ENCODE measurements around the gene PPIG. TPM values are rescaled to one million over a fixed set of nuclear protein-coding genes. Genes with fewer than 3 reads are reported as not detected.

PPIG gene
- total RNA-seq, 1 donor from 2014 or later = 24.7 TPM

DNA sequence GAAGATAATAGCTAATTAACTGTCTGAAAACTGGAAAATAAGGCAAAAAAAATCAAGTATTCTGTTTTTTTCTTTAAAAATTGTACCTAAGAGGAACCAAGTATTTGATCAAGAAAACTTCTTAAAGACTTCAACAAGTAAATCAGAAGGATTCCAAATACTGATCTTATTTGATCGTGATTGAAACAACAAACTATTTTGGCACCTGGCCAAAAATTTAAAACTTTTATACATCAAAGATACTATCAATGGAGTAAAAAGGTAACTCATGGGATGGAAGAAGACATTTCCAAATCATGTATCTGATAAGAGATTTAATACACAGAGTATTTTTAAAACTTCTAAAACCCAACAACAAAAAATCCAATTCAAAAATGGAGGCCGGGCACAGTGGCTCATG is 63.3 kb downstream of the PPIG start:
- Histone ChIP-seq H3K36me3 (ENCODE audit: control insufficient read depth, insufficient read depth, low read length) (no peaks in the 10 kb centered on the region), H3K27me3 (ENCODE audit: control insufficient read depth, insufficient read depth, low read length) (no peaks in the 10 kb centered on the region), H3K4me3 (ENCODE audit: low read depth, low read length) (no peak overlapping the region)
- TF ChIP-seq, protein P1, sequence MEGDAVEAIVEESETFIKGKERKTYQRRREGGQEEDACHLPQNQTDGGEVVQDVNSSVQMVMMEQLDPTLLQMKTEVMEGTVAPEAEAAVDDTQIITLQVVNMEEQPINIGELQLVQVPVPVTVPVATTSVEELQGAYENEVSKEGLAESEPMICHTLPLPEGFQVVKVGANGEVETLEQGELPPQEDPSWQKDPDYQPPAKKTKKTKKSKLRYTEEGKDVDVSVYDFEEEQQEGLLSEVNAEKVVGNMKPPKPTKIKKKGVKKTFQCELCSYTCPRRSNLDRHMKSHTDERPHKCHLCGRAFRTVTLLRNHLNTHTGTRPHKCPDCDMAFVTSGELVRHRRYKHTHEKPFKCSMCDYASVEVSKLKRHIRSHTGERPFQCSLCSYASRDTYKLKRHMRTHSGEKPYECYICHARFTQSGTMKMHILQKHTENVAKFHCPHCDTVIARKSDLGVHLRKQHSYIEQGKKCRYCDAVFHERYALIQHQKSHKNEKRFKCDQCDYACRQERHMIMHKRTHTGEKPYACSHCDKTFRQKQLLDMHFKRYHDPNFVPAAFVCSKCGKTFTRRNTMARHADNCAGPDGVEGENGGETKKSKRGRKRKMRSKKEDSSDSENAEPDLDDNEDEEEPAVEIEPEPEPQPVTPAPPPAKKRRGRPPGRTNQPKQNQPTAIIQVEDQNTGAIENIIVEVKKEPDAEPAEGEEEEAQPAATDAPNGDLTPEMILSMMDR (IDR thresholded peaks at IDR 0.05; ENCODE audit: insufficient read depth, low read length, poor library complexity, severe bottlenecking) = no peak
- no peak for DNase-seq (ENCODE audit: low read depth)

DNA sequence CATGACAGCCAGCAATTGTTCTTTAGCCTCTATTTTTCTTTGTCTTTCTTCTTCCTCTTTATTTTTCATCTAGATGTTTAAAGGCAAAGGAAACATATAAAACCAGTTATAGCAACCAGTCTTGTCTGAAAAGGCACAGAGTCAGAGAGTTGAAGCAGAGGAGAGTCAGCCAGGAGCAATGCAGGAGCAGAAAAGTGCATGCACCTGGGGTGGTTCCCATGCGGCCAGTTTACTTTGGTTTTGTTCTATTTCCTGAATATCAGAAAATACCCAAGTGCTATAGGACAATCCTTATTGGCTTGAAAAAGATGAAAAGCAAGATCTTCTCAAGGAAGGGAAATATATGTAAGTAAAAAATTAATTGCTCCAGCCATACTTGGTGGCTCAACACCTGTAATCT is 65.1 kb downstream of the PPIG start:
- no peak for DNase-seq (ENCODE audit: low read depth)
- Histone ChIP-seq H3K4me3 (ENCODE audit: low read depth, low read length) (no peak overlapping the region), H3K27me3 (ENCODE audit: control insufficient read depth, insufficient read depth, low read length) (no peaks in the 10 kb centered on the region), H3K36me3 (ENCODE audit: control insufficient read depth, insufficient read depth, low read length) (no peaks in the 10 kb centered on the region)
- TF ChIP-seq, protein P1 (IDR thresholded peaks at IDR 0.05; ENCODE audit: insufficient read depth, low read length, poor library complexity, severe bottlenecking) = no peak

DNA sequence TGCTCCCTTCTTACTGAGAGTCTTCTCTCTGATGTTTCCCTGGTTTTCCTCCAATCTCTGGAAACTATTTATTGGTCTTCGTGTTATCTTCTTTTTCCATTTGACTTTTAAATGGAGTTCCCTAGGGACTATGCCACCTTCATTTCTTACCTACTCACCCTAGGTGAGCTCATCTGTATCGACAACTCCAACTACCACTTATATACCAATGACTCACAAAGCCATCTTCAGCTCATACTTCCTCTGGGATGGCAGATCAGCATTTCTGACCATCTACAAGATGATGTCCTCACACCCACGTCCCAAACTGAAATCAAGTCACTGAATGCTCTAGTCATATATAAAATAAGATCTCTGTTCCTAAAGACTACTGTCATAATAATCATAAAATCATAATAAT is 69.5 kb downstream of the PPIG start:
- TF ChIP-seq, protein P1 (IDR thresholded peaks at IDR 0.05; ENCODE audit: insufficient read depth, low read length, poor library complexity, severe bottlenecking) = no peak
- H3K36me3 ChIP-seq (ENCODE audit: control insufficient read depth, insufficient read depth, low read length) = no peaks in the 10 kb centered on the region
- no peak for DNase-seq (ENCODE audit: low read depth)
- H3K27me3 ChIP-seq (ENCODE audit: control insufficient read depth, insufficient read depth, low read length) = no peaks in the 10 kb centered on the region
- no peak overlapping the region for H3K4me3 ChIP-seq (ENCODE audit: low read depth, low read length)

DNA sequence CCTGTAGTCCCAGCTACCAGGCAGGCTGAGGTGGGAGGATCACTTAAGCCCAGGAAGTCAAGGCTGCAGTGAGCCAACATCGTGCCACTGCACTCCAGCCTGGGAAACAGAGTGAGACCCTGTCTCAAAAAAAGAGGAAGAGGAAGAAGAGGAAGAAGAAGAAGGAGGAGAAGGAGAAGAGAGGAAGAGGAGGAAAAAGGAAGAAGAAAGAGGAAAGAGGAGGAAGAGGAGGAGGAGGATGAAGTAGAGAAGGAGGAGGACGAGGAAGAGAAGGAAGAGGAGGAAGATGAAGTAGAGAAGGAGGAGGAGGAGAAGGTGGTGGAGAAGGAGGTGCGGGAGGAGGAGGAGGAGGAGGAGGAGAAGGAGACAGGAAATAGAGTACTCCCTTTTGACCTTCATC is 72.0 kb downstream of the PPIG start:
- TF ChIP-seq, protein P1 (IDR thresholded peaks at IDR 0.05; ENCODE audit: insufficient read depth, low read length, poor library complexity, severe bottlenecking) = no peak
- no peaks in the 10 kb centered on the region for H3K36me3 ChIP-seq (ENCODE audit: control insufficient read depth, insufficient read depth, low read length)
- DNase-seq (ENCODE audit: low read depth) = no peak
- H3K27me3 ChIP-seq (ENCODE audit: control insufficient read depth, insufficient read depth, low read length) = no peaks in the 10 kb centered on the region
- H3K4me3 ChIP-seq (ENCODE audit: low read depth, low read length) = no peak overlapping the region

DNA sequence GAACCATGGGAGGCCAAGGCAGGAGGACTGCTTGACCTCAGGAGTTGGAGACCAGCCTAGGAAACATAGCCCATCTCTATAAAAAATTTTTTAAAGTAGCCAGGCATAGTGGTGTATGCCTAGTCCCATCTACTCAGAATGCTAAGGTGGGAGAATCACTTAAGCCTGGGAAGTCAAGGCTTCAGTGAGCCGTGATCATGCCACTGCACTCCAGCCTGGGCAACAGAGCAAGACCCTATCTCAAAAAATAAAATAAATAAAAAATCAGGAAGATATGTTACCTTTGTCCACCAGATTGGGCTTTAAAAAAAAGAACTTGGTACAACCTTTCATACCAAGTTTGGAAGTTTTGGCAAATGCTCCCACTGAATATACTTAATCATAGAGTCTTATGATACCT is 74.7 kb downstream of the PPIG start:
- no peaks in the 10 kb centered on the region for H3K36me3 ChIP-seq (ENCODE audit: control insufficient read depth, insufficient read depth, low read length)
- TF ChIP-seq, protein P1 (IDR thresholded peaks at IDR 0.05; ENCODE audit: insufficient read depth, low read length, poor library complexity, severe bottlenecking) = no peak
- DNase-seq (ENCODE audit: low read depth) = no peak

DNA sequence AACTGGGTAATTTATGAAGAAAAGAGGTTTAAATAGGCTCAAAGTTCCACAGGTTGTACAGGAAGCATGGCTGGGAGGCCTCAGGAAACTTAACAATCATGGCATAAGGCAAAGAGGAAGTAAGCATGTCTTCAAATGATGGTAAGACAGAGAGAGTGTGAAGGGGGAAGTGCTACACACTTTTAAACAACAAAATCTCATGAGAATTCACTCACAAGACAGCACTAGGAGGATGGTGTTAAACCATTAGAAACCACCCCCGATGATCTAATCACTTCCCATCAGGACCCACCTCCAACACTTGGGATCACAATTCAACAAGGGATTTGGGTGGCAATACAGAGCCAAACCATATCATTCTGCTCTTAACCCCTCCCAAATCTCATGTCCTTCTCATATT is 75.2 kb downstream of the PPIG start:
- H3K27me3 ChIP-seq (ENCODE audit: control insufficient read depth, insufficient read depth, low read length) = no peaks in the 10 kb centered on the region
- no peaks in the 10 kb centered on the region for H3K36me3 ChIP-seq (ENCODE audit: control insufficient read depth, insufficient read depth, low read length)
- H3K4me3 ChIP-seq (ENCODE audit: low read depth, low read length) = no peak overlapping the region
- TF ChIP-seq, protein P1 (IDR thresholded peaks at IDR 0.05; ENCODE audit: insufficient read depth, low read length, poor library complexity, severe bottlenecking) = no peak
- no peak for DNase-seq (ENCODE audit: low read depth)

More for the DNA sequence above, 74.7 kb downstream of the PPIG start:
- no peaks in the 10 kb centered on the region for H3K27me3 ChIP-seq (ENCODE audit: control insufficient read depth, insufficient read depth, low read length)
- H3K4me3 ChIP-seq (ENCODE audit: low read depth, low read length) = no peak overlapping the region
